GM12878 (cell line): ENCODE measurements around the gene ABI2. TPM values are rescaled to one million over a fixed set of nuclear protein-coding genes. Genes with fewer than 3 reads are reported as not detected.

Experiments
- ATAC-seq: fragments of 200-7000 bp; cut with Tn5 transposase; 3 replicates; pipeline ENCODE4 v1.9.1; 2020; ENCODE audit warnings: mild to moderate bottlenecking, moderate library complexity
- BruUV-seq: library from RNA; stranded (reverse); fragments of 400-500 nt; replicated peaks from 2 replicates; lab custom pipeline; 2021; lab: Mats Ljungman, UMichigan
- CTCF ChIA-PET: fragments of 300-600 bp; sonication (Branson Sonifier 250); formaldehyde crosslinking; extraction: SDS; loops from one replicate; lab custom pipeline; 2021; ENCODE audit warnings: inconsistent platforms; lab: Yijun Ruan, JAX
- POLR2A ChIA-PET: fragments of 350-600 bp; formaldehyde crosslinking; extraction: SDS; loops from one replicate; lab custom pipeline; 2021; ENCODE audit warnings: inconsistent platforms; lab: Charles Lee
- RAD21 ChIA-PET: fragments of 300-600 bp; sonication (Branson Sonifier 250); formaldehyde crosslinking; loops from one replicate; lab custom pipeline; 2023; ENCODE audit warnings: antibody characterized with exemption; ENCODE audit not compliant: unreplicated experiment; lab: Charles Lee
- SMC1A ChIA-PET: fragments of 300-600 bp; sonication (Branson Sonifier 250); formaldehyde crosslinking; loops from one replicate; lab custom pipeline; 2023; ENCODE audit not compliant: unreplicated experiment, uncharacterized antibody; lab: Charles Lee
- DNase-seq: peaks from one replicate; pipeline ENCODE4 v3.0.0-alpha.2; 2011; ENCODE audit warnings: low read depth, low spot score
- FAIRE-seq: peaks from 3 replicates; lab custom pipeline; 2011; peaks lifted over from hg19 to GRCh38; lab: Jason Lieb, UNC
- H2AFZ ChIP-seq: 2 replicates; pipeline ENCODE4 v1.6.0; 2011; ENCODE audit warnings: low read depth, low read length, control low read depth; ENCODE audit not compliant: control insufficient read depth
- H3K27ac ChIP-seq: 2 replicates; pipeline ENCODE4 v1.5.1; 2011; ENCODE audit warnings: control low read depth; ENCODE audit not compliant: control insufficient read depth, insufficient read depth
- H3K27me3 ChIP-seq, 2 experiments: replicated peaks in 1 of 2; 2 replicates each; pipeline versions ENCODE4 v1.6.0 to v1.6.1; 2011; ENCODE audit warnings: low read length in 1 of 2; ENCODE audit not compliant: control insufficient read depth in 2 of 2, insufficient read depth in 2 of 2
- H3K36me3 ChIP-seq, 2 experiments: 2 replicates each; pipeline ENCODE4 v1.5.1; 2011; ENCODE audit warnings: low read length in 1 of 2; ENCODE audit not compliant: control insufficient read depth in 2 of 2, insufficient read depth in 2 of 2
- H3K4me1 ChIP-seq: 2 replicates; pipeline ENCODE4 v1.6.1; 2011; ENCODE audit warnings: mild to moderate bottlenecking, low read length, moderate library complexity, mixed read lengths; ENCODE audit not compliant: control insufficient read depth, insufficient read depth
- H3K4me2 ChIP-seq: 2 replicates; pipeline ENCODE4 v1.6.0; 2011; ENCODE audit warnings: control low read depth; ENCODE audit not compliant: control insufficient read depth, insufficient read depth
- H3K4me3 ChIP-seq: fragments of 200-600 bp; sonication (generic); 2 replicates; pipeline ENCODE4 v1.5.1; 2016
- H3K79me2 ChIP-seq: 2 replicates; pipeline ENCODE4 v1.6.0; 2011; ENCODE audit warnings: low read length; ENCODE audit not compliant: control insufficient read depth, insufficient read depth
- H3K9ac ChIP-seq: 2 replicates; pipeline ENCODE4 v1.8.0; 2011; ENCODE audit warnings: low read length, control low read depth, mixed read lengths; ENCODE audit not compliant: control insufficient read depth, insufficient read depth
- H3K9me3 ChIP-seq: replicated peaks from 3 replicates; pipeline ENCODE4 v1.5.1; 2011; ENCODE audit warnings: mild to moderate bottlenecking, low read length; ENCODE audit not compliant: control insufficient read depth, insufficient read depth
- H4K20me1 ChIP-seq: 2 replicates; pipeline ENCODE4 v1.6.0; 2011; ENCODE audit not compliant: control insufficient read depth, insufficient read depth
- CBX5 ChIP-seq: sonication (generic); IDR thresholded peaks from 2 replicates; pipeline ENCODE4 v1.6.1; 2016; ENCODE audit warnings: low read depth, moderate library complexity, mild to moderate bottlenecking, inconsistent platforms
- EED ChIP-seq: sonication (generic); IDR thresholded peaks from 2 replicates; pipeline ENCODE4 v1.6.1; 2016; ENCODE audit warnings: antibody characterized with exemption, low read depth
- EGR1 ChIP-seq, 2 experiments: IDR thresholded peaks; 1 replicate in 1 of 2; 2 replicates in 1 of 2; pipeline ENCODE4 v1.6.1; 2011 to 2012; ENCODE audit warnings: low read depth in 2 of 2, low read length in 2 of 2, borderline replicate concordance in 1 of 2, mild to moderate bottlenecking in 1 of 2, moderate library complexity in 1 of 2
- ESRRA ChIP-seq: IDR thresholded peaks from 2 replicates; pipeline ENCODE4 v1.6.1; 2012; ENCODE audit warnings: mild to moderate bottlenecking, low read length, improper control_type of control experiment
- FOXK2 ChIP-seq: fragments of 450-650 bp; IDR thresholded peaks from 2 replicates; pipeline ENCODE4 v1.6.1; 2017; ENCODE audit warnings: mild to moderate bottlenecking, moderate library complexity
- IRF4 ChIP-seq: IDR thresholded peaks from 2 replicates; pipeline ENCODE4 v1.6.1; 2011; ENCODE audit warnings: low read depth, low read length
- KDM1A ChIP-seq: fragments of 200-600 bp; sonication (generic); IDR thresholded peaks from 2 replicates; pipeline ENCODE4 v1.6.1; 2016; ENCODE audit warnings: borderline replicate concordance
- MXI1 ChIP-seq: fragments of 150-350 bp; IDR thresholded peaks from 2 replicates; pipeline ENCODE4 v1.6.1; 2011; ENCODE audit warnings: low read depth, mild to moderate bottlenecking, inconsistent platforms, low read length, improper control_type of control experiment
- NBN ChIP-seq: fragments of 450-650 bp; IDR thresholded peaks from 2 replicates; pipeline ENCODE4 v1.6.1; 2016
- NFXL1 ChIP-seq: fragments of 450-650 bp; IDR thresholded peaks from 2 replicates; pipeline ENCODE4 v1.6.1; 2017; ENCODE audit warnings: antibody characterized with exemption, mild to moderate bottlenecking, borderline replicate concordance
- POLR2A ChIP-seq: IDR thresholded peaks from 2 replicates; pipeline ENCODE4 v1.6.1; 2011; ENCODE audit warnings: low read depth, mild to moderate bottlenecking, low read length
- POLR2AphosphoS5 ChIP-seq: IDR thresholded peaks from 2 replicates; pipeline ENCODE4 v1.6.1; 2011; ENCODE audit warnings: mild to moderate bottlenecking, low read length, inconsistent platforms
- RFX5 ChIP-seq: IDR thresholded peaks from 2 replicates; pipeline ENCODE4 v1.6.1; 2011; ENCODE audit warnings: low read depth, low read length, improper control_type of control experiment
- RUNX3 ChIP-seq: IDR thresholded peaks from 2 replicates; pipeline ENCODE4 v1.6.1; 2012; ENCODE audit warnings: low read length, inconsistent platforms
- SP1 ChIP-seq: IDR thresholded peaks from one replicate; pipeline ENCODE4 v1.6.1; 2011; ENCODE audit warnings: low read depth, low read length
- TCF12 ChIP-seq: IDR thresholded peaks from 2 replicates; pipeline ENCODE4 v1.6.1; 2011; ENCODE audit warnings: low read depth, mild to moderate bottlenecking, low read length
- ZBED1 ChIP-seq: IDR thresholded peaks from 2 replicates; pipeline ENCODE4 v1.6.1; 2016; ENCODE audit warnings: borderline replicate concordance
- WGBS: methylation state at CpG from one replicate; pipeline ENCODE4 v1.1.6; 2016; ENCODE audit warnings: low lambda C conversion rate; ENCODE audit not compliant: insufficient replicate concordance, insufficient coverage; ENCODE audit errors: missing lambda C conversion rate; 5-methylcytosine and 5-hydroxymethylcytosine counted together
- in situ Hi-C: fragments of 300-500 bp; cut with MboI; formaldehyde crosslinking; loops from 9 replicates; pipeline ENCODE4 v1.14.3; 2018; ENCODE audit warnings: mixed read lengths
- intact Hi-C: fragments of 100-400 bp; cut with micrococcal nuclease; formaldehyde crosslinking; loops from one replicate; pipeline ENCODE4 v1.14.2; 2022; ENCODE audit not compliant: unreplicated experiment
- polyA plus RNA-seq, 11 experiments: library from polyadenylated mRNA; depleted of rRNA in 4 of 11; unstranded in 6 of 11; stranded (reverse) in 5 of 11; fragments of >200 nt; fragmentation: Nextera tagmentation in 4 of 11; fragmentation: Illumina TruSeq in 1 of 11; extraction: Ambion mirVana in 4 of 11; extraction: Trizol in 1 of 11; gene quantifications; 1 replicate in 1 of 11; 2 replicates in 10 of 11; pipeline versions ENCODE4 v1.2.1 to v1.2.3, GENCODE V29; 2011 to 2016; ENCODE audit warnings: inconsistent platforms in 2 of 11, missing spikeins in 2 of 11, low read depth in 1 of 11
- total RNA-seq, 4 experiments: library from RNA; depleted of rRNA in 3 of 4; stranded (reverse); fragments of >200 nt in 3 of 4; fragmentation: Illumina TruSeq in 1 of 4; extraction: Trizol in 1 of 4; gene quantifications; 2 replicates each; pipeline versions ENCODE4 v1.2.1 to v1.2.3, GENCODE V29; 2013 to 2021
- TF ChIP-seq, protein P1 (sequence below): fragments of 450-650 bp; IDR thresholded peaks from 2 replicates; pipeline ENCODE4 v1.6.1; 2016; ENCODE audit warnings: mild to moderate bottlenecking, moderate library complexity, borderline replicate concordance
- TF ChIP-seq, protein P2 (sequence below): fragments of 450-650 bp; IDR thresholded peaks from 2 replicates; pipeline ENCODE4 v1.6.1; 2016; ENCODE audit warnings: mild to moderate bottlenecking
- TF ChIP-seq, protein P3 (sequence below): IDR thresholded peaks from 2 replicates; pipeline ENCODE4 v1.6.1; 2011; ENCODE audit warnings: mild to moderate bottlenecking, low read depth, low read length, moderate library complexity; ENCODE audit not compliant: insufficient replicate concordance

The ABI2 gene
- total and polyA plus RNA-seq, 10 of the 15 experiments (the other 5 are each of a cell fraction or from before 2014, with no cell fraction given): 8.9 to 44.5 (median 30.3) TPM

DNA sequence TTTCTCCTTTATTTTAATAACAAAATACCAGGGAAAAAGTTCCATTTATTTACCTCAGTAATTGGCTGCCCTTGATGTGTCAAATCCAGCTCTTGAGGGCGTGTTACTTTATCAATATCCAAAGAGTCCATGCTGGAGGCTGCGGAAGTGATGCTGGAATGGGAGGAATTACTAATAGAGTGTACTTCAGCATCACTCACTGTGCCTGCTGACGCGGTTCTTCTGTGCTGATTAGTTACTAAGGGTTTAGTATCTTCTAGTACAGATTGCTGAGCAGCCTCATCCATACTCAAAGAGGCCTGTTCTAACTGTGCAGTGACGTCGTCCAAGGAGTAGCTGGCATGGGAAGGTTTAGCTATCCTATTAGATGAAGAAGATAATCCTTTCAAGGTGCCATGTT is 161.3 kb downstream of the ABI2 start:
- in situ Hi-C loops: no loop called here
- FAIRE-seq: no peak
- 56% methylated on average over 6 of the region's 6 CpGs for WGBS

More for the DNA sequence above, 161.3 kb downstream of the ABI2 start:
- Histone ChIP-seq H3K79me2 (no peaks in the 10 kb centered on the region), H3K27ac (no peak overlapping the region), H3K4me1 (no peaks in the 10 kb centered on the region), H2AFZ (no peak overlapping the region), H3K9ac (no peak overlapping the region), H3K27me3 (no peaks in the 10 kb centered on the region), H3K4me2 (no peak overlapping the region), H3K9me3 (no peaks in the 10 kb centered on the region), H3K36me3 (no peaks in the 10 kb centered on the region), H4K20me1 (no peaks in the 10 kb centered on the region), H3K4me3 (no peak overlapping the region)
- RAD21 ChIA-PET: no interaction called here
- intact Hi-C loops: loop anchor here (10.0 kb wide), 1 partner anchor 685 kb away; no protein-coding TSS in a partner anchor
- TF ChIP-seq NBN (no peak), FOXK2 (no peak), ZBED1 (no peak), IRF4 (no peak), RUNX3 (no peak), MXI1 (no peak), NFXL1 (no peak), RFX5 (no peak), POLR2AphosphoS5 (no peak), KDM1A (no peak), POLR2A (no peak), EED (no peak), SP1 (no peak), EGR1 (IDR thresholded peaks at IDR 0.05; ENCODE audit: borderline replicate concordance in 1 of 2, low read depth in 2 of 2, low read length in 2 of 2) (no peak), ESRRA (no peak), CBX5 (no peak), TCF12 (no peak)
- TF ChIP-seq, protein P1, sequence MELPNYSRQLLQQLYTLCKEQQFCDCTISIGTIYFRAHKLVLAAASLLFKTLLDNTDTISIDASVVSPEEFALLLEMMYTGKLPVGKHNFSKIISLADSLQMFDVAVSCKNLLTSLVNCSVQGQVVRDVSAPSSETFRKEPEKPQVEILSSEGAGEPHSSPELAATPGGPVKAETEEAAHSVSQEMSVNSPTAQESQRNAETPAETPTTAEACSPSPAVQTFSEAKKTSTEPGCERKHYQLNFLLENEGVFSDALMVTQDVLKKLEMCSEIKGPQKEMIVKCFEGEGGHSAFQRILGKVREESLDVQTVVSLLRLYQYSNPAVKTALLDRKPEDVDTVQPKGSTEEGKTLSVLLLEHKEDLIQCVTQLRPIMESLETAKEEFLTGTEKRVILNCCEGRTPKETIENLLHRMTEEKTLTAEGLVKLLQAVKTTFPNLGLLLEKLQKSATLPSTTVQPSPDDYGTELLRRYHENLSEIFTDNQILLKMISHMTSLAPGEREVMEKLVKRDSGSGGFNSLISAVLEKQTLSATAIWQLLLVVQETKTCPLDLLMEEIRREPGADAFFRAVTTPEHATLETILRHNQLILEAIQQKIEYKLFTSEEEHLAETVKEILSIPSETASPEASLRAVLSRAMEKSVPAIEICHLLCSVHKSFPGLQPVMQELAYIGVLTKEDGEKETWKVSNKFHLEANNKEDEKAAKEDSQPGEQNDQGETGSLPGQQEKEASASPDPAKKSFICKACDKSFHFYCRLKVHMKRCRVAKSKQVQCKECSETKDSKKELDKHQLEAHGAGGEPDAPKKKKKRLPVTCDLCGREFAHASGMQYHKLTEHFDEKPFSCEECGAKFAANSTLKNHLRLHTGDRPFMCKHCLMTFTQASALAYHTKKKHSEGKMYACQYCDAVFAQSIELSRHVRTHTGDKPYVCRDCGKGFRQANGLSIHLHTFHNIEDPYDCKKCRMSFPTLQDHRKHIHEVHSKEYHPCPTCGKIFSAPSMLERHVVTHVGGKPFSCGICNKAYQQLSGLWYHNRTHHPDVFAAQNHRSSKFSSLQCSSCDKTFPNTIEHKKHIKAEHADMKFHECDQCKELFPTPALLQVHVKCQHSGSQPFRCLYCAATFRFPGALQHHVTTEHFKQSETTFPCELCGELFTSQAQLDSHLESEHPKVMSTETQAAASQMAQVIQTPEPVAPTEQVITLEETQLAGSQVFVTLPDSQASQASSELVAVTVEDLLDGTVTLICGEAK: no peak
- TF ChIP-seq, protein P2, sequence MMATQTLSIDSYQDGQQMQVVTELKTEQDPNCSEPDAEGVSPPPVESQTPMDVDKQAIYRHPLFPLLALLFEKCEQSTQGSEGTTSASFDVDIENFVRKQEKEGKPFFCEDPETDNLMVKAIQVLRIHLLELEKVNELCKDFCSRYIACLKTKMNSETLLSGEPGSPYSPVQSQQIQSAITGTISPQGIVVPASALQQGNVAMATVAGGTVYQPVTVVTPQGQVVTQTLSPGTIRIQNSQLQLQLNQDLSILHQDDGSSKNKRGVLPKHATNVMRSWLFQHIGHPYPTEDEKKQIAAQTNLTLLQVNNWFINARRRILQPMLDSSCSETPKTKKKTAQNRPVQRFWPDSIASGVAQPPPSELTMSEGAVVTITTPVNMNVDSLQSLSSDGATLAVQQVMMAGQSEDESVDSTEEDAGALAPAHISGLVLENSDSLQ: no peak
- TF ChIP-seq, protein P3, sequence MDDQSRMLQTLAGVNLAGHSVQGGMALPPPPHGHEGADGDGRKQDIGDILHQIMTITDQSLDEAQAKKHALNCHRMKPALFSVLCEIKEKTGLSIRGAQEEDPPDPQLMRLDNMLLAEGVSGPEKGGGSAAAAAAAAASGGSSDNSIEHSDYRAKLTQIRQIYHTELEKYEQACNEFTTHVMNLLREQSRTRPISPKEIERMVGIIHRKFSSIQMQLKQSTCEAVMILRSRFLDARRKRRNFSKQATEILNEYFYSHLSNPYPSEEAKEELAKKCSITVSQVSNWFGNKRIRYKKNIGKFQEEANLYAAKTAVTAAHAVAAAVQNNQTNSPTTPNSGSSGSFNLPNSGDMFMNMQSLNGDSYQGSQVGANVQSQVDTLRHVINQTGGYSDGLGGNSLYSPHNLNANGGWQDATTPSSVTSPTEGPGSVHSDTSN: no peak
- POLR2A ChIA-PET: no interaction called here
- ATAC-seq (no peak), DNase-seq (no peak)
- SMC1A ChIA-PET: no interaction called here
- CTCF ChIA-PET: interaction anchor here (1.8 kb wide), 1 partner anchor 326 kb away, joined by 5 read pairs; no protein-coding TSS in a partner anchor
- no TSS peak for BruUV-seq
